Stimulated activated CD8-positive, alpha-beta memory T cell treated with anti-CD3 and anti-CD28 coated beads, Interleukin-12 subunit alpha, Interleukin-12 subunit beta, amount 100 ng/mL, for 24 hours (primary cell): ENCODE measurements around the gene RAB3B.

ENCODE experiments used
- DNase-seq: peaks from one replicate; pipeline ENCODE4 v3.0.0-alpha.2; 2020; ENCODE audit errors: extremely low read depth

The RAB3B gene

DNA sequence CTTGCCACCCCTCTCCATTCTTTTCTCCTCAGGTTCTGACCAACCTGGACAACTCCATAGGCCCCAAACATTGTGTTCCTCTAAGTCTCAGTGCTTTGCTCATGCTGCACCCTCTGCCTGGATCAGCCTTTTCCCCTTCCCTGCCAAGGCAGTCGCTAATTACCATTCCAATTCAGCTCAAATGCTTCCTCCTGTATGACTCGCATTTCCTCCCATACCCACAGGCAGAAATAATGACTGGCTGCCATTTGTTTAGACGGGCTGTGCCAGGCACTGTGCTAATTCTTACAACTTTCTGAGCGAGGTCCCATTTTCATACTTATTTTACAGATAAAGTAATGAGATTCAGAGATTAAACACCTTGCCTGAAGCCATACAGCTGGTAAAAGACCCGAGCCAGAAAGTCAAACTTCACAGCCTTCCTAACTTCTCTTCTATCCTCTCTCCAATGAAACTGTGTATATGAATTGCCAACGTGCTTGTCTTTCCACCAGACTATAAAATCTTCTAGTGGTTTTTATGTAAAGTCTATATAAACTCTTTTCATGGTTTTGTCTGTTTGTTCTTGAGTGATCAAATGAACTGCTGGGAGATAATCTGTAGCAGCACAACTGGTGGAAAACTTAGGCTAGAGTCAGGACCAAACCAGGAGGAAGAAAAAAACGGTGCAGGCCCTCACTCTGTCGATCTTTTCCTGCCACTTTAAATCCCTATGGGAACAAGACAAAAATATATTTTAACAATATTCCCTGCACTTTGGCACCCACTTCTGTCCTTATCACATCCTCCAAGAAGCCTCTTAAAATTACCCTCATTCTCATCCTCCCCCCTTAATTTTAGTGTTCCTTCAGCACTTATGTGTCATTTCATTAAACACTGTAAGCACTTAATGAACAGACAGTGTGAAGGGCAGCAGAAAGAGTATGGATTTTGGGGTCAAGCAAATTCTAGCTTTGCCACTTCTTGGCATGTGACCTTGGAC lies 33.7 kb downstream of the RAB3B start:
- DNase-seq: no peak

DNA sequence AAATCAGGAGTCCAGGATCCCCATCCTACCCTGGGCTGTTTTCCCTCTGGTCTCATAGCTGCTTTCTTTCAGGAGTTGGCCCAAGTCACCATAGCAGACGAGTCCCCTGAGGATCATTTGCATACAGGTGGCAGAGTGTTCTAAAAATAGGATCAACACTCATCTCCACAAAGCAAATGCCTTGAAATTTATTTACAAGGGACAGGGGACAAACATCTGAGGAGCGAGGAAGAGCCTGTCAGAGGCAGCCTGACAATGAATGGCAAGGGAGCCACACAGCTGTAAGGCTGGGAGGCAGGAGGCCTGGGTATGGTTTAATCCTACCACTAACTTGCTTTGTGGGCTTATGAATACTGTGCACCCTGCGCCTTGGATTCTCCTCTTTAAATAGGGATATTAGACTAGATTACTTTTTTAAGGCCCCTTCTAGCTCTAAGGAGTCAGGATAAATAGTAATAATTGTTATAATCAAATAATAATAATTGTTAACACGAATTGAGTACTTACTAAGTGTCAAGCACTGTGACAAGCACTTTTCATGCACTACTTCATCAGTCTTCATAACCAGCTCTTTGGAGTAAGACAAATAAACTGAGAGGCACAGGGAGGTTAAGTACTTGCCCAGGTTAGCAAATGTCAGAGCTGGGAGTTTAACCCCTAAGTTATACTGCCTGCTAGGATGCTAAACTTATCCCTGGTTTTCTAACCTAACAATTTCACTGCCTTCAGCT lies 34.5 kb downstream of the RAB3B start:
- DNase-seq: no peak

DNA sequence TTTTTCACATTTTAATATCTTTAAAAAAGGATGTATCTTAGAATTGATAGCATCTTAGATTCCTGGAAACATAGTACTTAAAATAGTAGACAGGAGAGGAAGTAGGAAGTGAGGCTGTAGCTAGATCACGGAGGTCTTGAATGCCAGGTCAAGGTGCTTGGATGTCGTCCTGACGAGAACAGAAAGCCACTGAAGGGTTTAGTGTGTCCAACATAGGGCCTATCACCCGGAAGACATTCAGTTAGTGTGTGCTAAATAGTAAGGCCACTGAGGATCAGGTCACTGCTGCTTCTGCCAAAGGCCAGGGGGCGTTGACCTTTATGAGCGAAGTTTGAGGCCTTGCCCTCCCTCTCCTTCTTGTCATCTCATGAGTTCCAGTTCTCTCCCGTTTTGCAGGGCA lies 35.7 kb downstream of the RAB3B start:
- no peak for DNase-seq

DNA sequence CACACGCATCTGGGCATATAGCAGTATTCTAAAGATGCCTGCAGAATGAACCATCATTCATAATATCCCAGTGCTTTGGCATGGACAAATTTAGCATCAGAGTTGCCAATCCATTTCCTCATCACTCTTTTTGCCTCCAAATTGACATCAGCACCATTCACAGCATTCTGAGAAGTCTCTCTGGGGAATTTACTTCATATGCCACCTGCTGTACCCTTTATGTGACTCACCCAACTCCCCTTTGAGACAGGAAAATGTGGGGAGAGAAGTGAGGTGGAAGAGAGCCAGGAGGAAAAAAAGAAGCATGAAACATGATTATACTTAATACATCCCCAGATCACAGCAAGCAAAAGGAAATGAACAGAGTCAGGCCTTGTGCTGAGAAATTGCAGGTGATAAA lies 37.4 kb downstream of the RAB3B start:
- DNase-seq: no peak

DNA sequence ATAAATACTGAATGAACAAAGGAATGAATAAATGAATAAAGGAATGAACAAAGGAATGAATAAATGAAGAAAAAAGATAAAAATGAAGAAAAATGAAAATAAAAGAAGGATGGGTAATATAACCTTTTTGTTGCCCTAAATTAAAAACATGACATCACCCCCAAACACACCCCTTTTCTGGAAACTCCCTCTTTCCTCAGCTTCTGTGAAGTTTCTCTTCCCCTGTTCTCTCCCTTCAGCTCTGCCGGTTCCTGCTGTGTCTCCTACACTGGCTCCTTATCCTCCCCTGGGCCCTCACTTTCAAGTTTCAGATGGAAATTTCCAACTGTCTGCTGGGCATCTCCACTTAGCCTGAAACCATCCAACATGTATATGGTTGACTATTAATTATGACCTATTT lies 37.9 kb downstream of the RAB3B start:
- no peak for DNase-seq

DNA sequence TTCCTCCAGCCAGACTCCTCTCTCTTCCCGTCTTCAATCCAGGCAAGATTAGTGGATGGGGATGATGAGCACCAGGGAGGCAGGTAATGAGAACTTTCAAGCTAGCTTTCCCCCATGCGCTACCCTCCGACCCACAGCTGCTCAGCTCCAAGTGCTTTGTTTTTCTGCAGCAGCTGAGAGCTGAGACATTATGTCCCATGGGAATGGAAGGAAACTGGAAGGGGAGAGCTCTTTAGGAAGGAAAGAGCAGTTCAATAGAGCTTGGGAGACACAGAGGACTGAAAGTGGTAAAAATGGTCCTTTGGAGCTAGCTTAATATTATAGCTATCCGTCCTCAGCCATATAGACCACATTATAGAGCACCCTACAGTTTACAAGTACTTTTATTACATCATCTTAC lies 39.8 kb downstream of the RAB3B start:
- no peak for DNase-seq

DNA sequence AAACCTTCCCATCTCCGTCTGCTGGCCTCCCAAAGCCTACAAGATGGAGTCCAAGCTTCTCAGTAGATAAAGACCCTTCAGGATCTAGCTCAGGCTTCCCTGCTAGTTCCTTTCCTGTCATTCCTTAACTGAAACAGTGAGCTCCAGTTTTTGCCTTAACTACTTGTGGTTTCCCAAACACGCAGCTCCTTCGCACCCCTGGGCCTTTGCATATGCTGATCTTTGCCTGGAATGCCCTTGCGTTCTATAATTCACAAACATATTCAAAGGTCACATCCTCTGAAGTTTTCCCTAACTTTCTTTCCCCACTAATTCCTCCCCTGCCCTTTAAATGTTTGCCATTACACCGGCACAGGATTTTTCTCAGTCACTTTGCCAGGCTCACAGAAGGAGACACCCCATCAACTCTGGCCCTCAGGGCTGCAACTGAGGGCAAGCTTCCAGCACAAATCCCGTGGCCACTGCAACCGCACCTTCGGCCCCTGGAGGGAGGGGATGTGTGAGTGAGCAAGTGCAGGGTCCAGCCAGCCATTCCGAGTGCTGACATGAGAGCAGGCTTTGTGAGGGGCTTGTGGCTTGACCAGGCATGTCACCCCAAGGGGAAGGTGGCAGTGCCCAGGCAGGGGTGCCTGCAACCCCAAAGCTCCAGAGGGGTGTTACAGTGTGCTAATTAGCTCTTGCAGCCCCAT lies 41.3 kb downstream of the RAB3B start:
- no peak for DNase-seq

DNA sequence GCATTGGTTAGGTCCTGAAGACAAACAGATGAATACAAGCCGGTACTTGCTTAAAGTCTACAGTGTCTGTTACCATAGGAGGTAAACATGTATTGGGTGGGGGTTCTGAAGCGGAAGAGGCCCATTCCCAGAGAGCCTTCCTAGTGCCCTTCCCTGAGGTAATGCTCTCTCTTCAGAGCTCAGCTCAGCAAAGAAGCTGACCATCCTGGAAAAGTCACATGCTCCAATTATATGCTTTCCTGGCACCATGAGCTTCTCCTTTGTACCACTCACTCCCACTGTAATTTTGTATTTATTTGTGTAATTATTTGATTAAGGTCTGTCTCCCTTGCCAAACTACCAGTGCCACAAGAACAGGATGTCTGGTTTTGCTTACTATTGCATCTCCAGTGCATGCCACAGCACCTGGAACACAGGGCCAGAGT lies 42.0 kb downstream of the RAB3B start:
- DNase-seq: no peak

DNA sequence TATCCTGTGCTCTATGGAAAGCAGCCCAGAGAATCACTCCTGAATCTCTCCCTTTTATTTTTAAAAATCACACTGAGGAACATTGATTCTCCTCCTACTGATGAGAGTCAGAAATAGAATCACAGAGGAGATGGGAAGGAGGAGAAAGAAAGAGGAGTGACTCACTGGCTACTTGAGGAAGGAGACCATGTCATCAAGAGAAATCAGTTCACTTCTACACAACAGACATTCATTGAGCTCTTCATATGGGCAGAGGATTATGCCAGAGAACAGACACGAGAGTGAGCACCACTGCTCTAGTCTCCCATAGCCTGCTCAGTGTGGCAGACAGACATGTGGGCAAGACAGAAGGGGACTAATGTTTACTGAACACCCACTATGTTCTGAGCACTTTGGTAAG lies 44.2 kb downstream of the RAB3B start:
- no peak for DNase-seq

DNA sequence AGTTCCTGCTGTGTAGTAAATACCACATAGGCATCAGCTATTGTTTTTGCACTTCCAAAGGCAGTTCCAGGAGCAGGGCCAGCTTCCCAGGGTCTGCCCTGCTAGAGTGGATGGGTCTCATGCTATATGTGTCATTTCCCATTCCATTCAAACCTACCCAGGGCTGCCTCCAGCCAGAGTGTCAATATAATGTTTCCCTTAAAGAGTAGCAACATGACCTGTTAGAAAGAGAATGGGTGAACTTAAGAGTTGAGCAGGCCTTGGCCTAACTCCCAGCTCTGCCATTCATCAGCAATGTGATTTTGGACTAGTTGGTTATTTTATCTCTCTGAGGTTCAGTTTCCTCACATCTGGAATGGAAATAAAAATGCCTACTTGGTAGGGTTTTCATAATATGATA lies 44.9 kb downstream of the RAB3B start:
- no peak for DNase-seq

DNA sequence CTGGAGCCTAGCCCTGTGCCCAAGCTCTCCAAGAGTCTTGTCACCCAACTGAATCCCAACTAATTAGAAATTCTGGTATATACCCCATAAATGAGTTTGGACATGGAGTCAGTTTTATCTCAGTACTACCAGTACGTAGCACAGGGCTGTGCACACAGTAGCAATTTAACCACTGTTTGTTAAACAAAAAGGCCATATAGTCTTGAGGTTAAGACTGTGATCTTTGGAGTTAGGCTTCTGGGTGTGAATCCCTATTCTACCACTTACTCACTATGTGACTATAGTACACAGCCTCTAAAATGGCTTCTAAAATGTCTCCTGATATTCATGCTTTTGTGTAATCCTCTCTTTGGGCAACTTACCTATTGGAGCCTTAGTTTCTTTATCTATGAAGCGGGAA lies 48.2 kb downstream of the RAB3B start:
- no peak for DNase-seq

DNA sequence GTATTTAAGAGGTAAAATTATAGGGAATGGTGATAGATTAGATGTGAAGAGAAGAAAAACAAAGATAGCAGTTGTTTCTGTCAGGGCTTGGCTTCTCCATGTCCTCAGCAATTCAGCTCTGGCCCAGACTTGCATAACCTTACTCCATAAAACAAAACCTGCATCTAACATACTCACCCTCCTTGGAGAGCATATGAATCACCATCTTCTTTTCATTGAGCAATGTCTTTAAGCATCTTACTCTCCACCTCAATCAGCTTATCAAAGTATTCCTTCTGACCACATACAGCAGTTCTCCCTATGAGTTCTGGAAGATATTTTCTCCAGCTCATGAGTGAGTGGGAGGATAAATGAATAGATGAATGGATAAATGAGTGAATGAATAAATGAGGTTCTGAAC lies 49.0 kb downstream of the RAB3B start:
- DNase-seq: no peak

DNA sequence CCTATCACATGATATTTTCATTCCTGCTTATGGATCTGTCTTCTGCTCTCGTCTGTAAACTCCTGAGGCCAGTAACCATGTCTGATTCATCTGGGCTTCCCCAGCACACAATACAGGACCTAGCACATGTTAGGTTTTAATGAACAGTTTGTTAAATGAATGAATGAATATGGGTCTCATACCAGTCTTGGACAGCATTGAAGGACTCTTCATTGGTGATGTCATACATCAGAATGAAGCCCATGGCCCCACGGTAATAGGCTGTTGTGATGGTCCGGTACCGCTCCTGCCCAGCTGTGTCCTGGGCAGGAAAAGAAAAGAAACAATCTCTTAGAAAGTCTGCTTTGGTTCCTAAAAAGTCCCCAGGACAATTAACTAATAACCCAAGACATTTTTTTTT lies 53.4 kb downstream of the RAB3B start:
- no peak for DNase-seq

DNA sequence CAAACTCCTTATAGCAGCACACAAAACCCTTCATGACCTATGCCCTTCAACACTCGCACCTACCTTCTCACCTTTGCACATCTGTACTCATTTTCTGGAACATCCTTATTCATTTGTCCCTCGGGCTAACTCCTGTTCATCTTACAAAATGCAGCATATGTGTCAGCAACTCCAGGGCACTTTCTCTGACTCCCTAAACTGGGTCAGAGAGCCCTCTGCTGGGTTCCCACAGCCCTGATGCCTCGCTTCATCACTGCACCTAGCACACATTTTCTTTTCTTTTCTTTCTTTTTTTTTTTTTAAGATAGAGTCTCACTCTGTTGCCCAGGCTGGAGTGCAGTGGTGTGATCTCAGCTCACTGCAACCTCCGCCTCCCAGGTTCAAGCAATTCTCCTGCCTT lies 54.0 kb downstream of the RAB3B start:
- no peak for DNase-seq

DNA sequence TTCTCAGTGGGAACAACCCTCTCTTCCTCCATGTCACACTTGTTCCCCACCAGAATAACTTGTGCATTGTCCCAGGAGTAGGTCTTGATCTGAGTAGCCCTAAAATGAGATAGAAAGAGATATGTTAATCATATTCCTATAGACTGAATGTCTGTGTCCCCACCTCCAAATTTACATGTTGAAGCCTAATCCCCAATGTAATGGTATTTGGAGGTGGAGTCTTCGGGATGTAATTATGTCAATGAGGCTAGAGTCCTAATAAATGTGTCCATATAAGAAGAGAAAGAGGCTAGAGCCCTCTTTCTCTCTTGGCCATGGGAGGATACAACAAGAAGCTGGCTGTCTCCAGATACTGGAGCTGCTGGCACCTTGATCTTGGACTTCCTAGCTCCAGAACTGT lies 57.2 kb downstream of the RAB3B start:
- DNase-seq: no peak

DNA sequence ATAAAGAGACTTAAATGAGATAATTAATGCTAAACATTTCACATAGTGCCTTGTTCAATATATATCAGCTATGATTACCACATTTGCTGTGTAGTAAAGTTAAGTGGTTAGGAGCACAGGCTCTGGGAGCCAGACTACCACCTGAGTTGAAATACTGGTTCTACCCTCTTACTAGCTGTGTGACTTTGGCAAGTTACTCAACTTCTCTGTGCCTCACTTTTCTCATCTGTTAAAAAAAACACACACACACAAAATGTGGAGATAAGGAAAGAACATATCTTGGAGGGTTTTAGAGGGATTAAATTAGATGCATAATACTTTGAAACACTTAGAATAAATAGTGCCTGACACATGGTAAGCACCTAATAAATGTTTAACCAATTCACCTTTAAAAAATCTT lies 60.2 kb downstream of the RAB3B start:
- no peak for DNase-seq

DNA sequence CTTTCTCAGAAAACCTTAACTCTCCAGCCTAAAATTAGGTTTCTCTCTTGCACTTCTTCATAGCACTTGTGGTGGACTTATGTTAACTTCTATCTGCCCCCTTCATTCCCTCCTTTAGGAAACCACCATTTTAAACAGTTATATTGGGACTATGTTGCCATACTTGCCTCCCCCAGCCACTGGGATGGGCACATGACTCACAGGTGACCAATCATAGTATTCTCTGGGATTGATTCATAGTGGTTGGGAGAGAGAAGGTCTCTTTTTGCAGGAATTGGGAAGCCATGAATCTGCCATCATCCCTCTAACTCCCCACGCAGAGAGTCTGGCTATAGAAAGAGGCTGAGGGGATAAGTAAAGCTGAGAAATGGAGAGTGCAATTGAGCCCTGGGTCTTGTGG lies 61.6 kb downstream of the RAB3B start:
- no peak for DNase-seq

DNA sequence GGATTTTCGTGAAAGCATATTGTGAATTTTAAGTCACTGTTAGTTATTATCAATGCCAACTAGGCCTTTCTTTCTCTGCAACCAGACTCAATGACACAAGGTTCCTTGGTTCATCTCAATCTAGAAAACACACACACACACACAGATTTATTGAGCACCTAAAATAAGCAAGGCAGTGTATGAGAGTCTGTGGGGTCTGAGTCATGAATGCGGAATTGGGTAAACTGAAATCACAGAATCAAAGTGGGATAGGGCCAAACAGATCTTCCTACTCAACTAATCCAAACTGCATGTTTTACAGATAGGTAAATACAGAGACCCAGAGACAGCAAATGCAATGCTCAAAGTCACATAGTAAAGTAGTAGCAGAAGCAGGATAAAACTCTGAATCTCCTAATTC lies 63.5 kb downstream of the RAB3B start:
- DNase-seq: no peak

DNA sequence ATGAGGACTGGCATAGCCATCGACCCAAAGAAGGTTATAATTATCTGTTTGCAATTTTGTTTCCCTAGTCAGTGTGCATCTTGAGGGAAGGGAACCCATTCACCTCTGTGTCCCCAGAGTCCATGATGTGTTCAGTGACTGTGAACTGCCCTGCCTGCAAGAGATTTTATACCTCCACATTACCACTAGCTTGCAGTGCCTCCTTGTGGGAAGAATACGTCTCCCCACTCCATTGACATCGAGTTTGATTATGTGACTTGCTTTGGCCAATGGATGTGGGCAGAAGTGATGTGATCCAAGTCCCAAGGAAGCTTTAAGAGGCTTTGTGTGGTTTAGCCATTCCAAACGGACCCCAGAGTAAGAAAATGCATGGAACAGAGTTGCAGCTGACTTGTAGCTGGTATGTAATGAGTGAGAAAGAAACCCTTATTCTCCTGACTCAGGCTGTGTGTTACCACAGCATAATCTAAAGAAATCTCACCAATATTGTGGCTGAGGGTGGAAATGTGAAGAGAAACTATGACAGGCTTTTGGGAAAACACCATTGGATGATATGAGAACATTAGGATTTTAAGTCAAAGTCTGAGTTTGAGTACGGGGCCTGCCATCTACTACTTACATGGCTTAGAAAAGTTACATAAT lies 64.2 kb downstream of the RAB3B start:
- no peak for DNase-seq

DNA sequence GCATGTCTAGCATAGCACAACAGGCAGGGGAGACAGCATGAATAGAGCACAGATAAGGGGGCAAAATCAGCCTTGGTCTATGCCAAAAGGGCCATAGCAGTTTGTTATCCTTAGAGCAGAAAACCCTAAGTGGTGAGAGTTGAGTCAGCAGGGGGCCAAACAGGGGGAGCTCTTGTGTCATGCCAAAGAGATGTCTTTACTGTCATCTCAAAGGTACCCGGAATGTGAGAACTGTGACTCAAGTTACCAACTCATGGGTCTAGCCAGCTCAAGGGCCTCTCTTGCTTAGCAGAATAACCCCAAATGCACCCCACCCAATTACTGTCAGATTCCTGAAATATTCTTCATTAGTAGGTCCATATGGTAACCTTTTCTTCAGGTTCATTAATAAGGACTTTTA lies 66.0 kb downstream of the RAB3B start:
- no peak for DNase-seq

DNA sequence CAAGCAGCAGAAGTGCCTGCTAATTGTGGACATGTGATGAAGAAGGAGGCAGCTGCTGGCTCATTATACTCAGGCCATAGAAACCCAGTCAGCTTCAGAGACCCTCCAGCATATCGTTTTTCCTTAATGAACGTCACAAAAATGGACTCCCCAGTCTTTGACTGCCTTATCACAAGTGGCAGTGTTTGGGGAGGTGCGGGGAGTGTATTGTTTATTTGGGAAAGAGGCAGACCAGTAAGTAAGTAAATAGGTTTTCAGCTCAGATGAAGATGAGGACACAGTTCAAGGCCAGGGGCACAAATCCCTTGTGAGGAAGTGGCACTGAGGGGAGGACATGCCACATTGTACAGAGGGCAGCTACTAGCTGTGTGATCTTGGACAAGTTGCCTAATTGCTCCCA lies 68.5 kb downstream of the RAB3B start:
- no peak for DNase-seq

DNA sequence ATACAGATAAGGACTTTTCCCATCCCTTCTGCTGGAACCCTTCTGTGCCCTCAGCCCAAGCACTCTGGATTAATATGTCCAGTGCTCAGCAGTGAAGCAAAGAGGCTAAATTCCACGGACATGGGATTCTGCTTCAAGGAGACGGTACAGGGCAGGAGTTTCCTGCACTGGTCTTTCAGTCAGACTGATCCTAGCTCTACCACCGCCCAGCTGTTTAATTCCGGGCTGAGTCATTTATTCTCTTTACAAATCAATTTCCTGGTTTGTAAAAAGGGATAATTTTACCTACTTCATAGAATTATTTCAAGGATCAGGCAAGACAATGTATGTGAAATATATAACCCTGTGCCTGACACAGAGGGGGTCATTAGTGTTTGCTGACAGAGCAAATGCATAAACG lies 70.4 kb downstream of the RAB3B start:
- no peak for DNase-seq
